ENCODE results near the gene PEG3. TPM values are rescaled to one million over a fixed set of nuclear protein-coding genes. Genes with fewer than 3 reads are reported as not detected.

Gene PEG3
- total RNA-seq, 1 experiment from 2014 or later, result 0.83 TPM

- TF ChIP-seq E2F5 (CRISPR knock-in tag; IDR thresholded peaks at IDR 0.05) (no peak), SOX15 (CRISPR knock-in tag; IDR thresholded peaks at IDR 0.05) (no peak), TEAD4 (CRISPR knock-in tag; IDR thresholded peaks at IDR 0.05) (no peak), PRRX2 (CRISPR knock-in tag; IDR thresholded peaks at IDR 0.05) (no peak)
- TF ChIP-seq, protein P1, sequence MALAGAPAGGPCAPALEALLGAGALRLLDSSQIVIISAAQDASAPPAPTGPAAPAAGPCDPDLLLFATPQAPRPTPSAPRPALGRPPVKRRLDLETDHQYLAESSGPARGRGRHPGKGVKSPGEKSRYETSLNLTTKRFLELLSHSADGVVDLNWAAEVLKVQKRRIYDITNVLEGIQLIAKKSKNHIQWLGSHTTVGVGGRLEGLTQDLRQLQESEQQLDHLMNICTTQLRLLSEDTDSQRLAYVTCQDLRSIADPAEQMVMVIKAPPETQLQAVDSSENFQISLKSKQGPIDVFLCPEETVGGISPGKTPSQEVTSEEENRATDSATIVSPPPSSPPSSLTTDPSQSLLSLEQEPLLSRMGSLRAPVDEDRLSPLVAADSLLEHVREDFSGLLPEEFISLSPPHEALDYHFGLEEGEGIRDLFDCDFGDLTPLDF (CRISPR knock-in tag; IDR thresholded peaks at IDR 0.05), result no peak
Measured at GRCh38 chr19:56810260-56810659, 30.3 kb downstream of the PEG3 start (continued).

- Mint-ChIP-seq H3K36me3 (peaks cover 83% of the 10 kb centered on the region), H3K4me3 (no peak overlapping the region), H3K4me1 (no peaks in the 10 kb centered on the region), H3K27ac (no peak overlapping the region), H3K27me3 (ENCODE audit: low read depth) (peaks cover 2% of the 10 kb centered on the region; the same call in 1 of the 2 replicates), H3K9me3 (peaks cover 93% of the 10 kb centered on the region)
- ChIA-PET POLR2A (no interaction called here), CTCF (no interaction called here)
- no peak for ATAC-seq
- TF ChIP-seq, protein P2, sequence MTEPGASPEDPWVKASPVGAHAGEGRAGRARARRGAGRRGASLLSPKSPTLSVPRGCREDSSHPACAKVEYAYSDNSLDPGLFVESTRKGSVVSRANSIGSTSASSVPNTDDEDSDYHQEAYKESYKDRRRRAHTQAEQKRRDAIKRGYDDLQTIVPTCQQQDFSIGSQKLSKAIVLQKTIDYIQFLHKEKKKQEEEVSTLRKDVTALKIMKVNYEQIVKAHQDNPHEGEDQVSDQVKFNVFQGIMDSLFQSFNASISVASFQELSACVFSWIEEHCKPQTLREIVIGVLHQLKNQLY (CRISPR knock-in tag; IDR thresholded peaks at IDR 0.05), result no peak
- TF ChIP-seq ZNF671 (CRISPR knock-in tag; IDR thresholded peaks at IDR 0.05), result no peak
- TF ChIP-seq IRF2 (CRISPR knock-in tag; IDR thresholded peaks at IDR 0.05; ENCODE audit: borderline replicate concordance, low read depth), result no peak
- no peak for TF ChIP-seq CREB1 (CRISPR knock-in tag; IDR thresholded peaks at IDR 0.05)
- DNase-seq (ENCODE audit: low spot score), result no peak
Measured at GRCh38 chr19:56808717-56809392, 31.7 kb downstream of the PEG3 start.

DNA sequence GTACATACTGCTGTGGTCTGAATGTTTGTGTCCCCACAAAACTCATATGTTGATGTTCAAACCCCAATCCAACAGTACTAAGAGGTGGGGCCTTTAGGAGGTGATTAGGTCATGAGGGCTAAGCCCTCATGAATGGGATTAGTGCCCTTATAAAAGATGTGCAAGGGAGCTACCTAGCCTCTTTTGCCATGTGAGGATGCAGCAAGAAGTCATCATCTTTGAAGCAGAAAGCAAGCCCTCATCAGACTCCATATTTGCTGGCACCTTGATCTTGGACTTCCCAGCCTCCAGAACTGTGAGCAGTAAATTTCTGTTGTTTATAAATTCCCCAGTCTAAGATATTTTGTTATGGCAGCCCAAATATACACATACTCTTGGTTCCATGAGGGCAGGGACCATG lies 33.9 kb downstream of the PEG3 start:
- DNase-seq (ENCODE audit: low spot score), result no peak
- ChIA-PET POLR2A (no interaction called here), CTCF (no interaction called here)
- Mint-ChIP-seq H3K27me3 (ENCODE audit: low read depth) (peaks cover 2% of the 10 kb centered on the region; the same call in 1 of the 2 replicates), H3K9me3 (peaks cover 87% of the 10 kb centered on the region), H3K27ac (no peak overlapping the region), H3K4me1 (no peaks in the 10 kb centered on the region), H3K36me3 (peaks cover 80% of the 10 kb centered on the region), H3K4me3 (no peak overlapping the region)
- no peak for ATAC-seq
- TF ChIP-seq ZNF121 (CRISPR knock-in tag; IDR thresholded peaks at IDR 0.05) (no peak), TEAD1 (CRISPR knock-in tag; IDR thresholded peaks at IDR 0.05) (no peak), MXD4 (CRISPR knock-in tag; IDR thresholded peaks at IDR 0.05; ENCODE audit: borderline replicate concordance) (no peak), JAZF1 (CRISPR knock-in tag; IDR thresholded peaks at IDR 0.05) (no peak), EMX1 (CRISPR knock-in tag; IDR thresholded peaks at IDR 0.05) (no peak)
- TF ChIP-seq, protein P2 (CRISPR knock-in tag; IDR thresholded peaks at IDR 0.05), result no peak
- TF ChIP-seq, protein P3, sequence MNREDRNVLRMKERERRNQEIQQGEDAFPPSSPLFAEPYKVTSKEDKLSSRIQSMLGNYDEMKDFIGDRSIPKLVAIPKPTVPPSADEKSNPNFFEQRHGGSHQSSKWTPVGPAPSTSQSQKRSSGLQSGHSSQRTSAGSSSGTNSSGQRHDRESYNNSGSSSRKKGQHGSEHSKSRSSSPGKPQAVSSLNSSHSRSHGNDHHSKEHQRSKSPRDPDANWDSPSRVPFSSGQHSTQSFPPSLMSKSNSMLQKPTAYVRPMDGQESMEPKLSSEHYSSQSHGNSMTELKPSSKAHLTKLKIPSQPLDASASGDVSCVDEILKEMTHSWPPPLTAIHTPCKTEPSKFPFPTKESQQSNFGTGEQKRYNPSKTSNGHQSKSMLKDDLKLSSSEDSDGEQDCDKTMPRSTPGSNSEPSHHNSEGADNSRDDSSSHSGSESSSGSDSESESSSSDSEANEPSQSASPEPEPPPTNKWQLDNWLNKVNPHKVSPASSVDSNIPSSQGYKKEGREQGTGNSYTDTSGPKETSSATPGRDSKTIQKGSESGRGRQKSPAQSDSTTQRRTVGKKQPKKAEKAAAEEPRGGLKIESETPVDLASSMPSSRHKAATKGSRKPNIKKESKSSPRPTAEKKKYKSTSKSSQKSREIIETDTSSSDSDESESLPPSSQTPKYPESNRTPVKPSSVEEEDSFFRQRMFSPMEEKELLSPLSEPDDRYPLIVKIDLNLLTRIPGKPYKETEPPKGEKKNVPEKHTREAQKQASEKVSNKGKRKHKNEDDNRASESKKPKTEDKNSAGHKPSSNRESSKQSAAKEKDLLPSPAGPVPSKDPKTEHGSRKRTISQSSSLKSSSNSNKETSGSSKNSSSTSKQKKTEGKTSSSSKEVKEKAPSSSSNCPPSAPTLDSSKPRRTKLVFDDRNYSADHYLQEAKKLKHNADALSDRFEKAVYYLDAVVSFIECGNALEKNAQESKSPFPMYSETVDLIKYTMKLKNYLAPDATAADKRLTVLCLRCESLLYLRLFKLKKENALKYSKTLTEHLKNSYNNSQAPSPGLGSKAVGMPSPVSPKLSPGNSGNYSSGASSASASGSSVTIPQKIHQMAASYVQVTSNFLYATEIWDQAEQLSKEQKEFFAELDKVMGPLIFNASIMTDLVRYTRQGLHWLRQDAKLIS (CRISPR knock-in tag; IDR thresholded peaks at IDR 0.05; ENCODE audit: borderline replicate concordance), result no peak
- TF ChIP-seq, protein P4, sequence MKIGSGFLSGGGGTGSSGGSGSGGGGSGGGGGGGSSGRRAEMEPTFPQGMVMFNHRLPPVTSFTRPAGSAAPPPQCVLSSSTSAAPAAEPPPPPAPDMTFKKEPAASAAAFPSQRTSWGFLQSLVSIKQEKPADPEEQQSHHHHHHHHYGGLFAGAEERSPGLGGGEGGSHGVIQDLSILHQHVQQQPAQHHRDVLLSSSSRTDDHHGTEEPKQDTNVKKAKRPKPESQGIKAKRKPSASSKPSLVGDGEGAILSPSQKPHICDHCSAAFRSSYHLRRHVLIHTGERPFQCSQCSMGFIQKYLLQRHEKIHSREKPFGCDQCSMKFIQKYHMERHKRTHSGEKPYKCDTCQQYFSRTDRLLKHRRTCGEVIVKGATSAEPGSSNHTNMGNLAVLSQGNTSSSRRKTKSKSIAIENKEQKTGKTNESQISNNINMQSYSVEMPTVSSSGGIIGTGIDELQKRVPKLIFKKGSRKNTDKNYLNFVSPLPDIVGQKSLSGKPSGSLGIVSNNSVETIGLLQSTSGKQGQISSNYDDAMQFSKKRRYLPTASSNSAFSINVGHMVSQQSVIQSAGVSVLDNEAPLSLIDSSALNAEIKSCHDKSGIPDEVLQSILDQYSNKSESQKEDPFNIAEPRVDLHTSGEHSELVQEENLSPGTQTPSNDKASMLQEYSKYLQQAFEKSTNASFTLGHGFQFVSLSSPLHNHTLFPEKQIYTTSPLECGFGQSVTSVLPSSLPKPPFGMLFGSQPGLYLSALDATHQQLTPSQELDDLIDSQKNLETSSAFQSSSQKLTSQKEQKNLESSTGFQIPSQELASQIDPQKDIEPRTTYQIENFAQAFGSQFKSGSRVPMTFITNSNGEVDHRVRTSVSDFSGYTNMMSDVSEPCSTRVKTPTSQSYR (CRISPR knock-in tag; IDR thresholded peaks at IDR 0.05), result no peak
- TF ChIP-seq, protein P5, sequence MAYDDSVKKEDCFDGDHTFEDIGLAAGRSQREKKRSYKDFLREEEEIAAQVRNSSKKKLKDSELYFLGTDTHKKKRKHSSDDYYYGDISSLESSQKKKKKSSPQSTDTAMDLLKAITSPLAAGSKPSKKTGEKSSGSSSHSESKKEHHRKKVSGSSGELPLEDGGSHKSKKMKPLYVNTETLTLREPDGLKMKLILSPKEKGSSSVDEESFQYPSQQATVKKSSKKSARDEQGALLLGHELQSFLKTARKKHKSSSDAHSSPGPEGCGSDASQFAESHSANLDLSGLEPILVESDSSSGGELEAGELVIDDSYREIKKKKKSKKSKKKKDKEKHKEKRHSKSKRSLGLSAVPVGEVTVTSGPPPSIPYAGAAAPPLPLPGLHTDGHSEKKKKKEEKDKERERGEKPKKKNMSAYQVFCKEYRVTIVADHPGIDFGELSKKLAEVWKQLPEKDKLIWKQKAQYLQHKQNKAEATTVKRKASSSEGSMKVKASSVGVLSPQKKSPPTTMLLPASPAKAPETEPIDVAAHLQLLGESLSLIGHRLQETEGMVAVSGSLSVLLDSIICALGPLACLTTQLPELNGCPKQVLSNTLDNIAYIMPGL (CRISPR knock-in tag; IDR thresholded peaks at IDR 0.05), result no peak

All from WTC11 (cell line).